ENCODE data around the gene NRIP1.

NRIP1 gene

GRCh38 chr21:15042531-15042930 is 22.3 kb downstream of the NRIP1 start:
- Histone ChIP-seq H4K20me1 (ENCODE audit: control insufficient read depth, insufficient read depth, low read depth, low read length) (no peaks in the 10 kb centered on the region), H3K27me3 (ENCODE audit: control insufficient read depth, low read length) (no peaks in the 10 kb centered on the region), H3K79me2 (ENCODE audit: control insufficient read depth, low read length) (no peaks in the 10 kb centered on the region), H3K4me1 (ENCODE audit: control insufficient read depth, low read length) (no peaks in the 10 kb centered on the region), H3K36me3 (ENCODE audit: control insufficient read depth, low read length) (no peaks in the 10 kb centered on the region), H3K4me3 (ENCODE audit: low read length) (no peak overlapping the region), H3K9me3 (ENCODE audit: control insufficient read depth, insufficient read depth, low read length) (no peaks in the 10 kb centered on the region), H3K4me2 (ENCODE audit: low read length) (no peak overlapping the region), H3F3A (ENCODE audit: control insufficient read depth, insufficient read depth) (no peaks in the 10 kb centered on the region), H3K9me2 (replicated peaks; ENCODE audit: control insufficient read depth, low read length) (0 out of 2 replicates have a peak, but pooled peaks cover 2% of the 10 kb centered on the region), H3K27ac (ENCODE audit: low read depth, low read length) (no peak overlapping the region)
- TF ChIP-seq CTCF (IDR thresholded peaks at IDR 0.05; ENCODE audit: low read depth, low read length, poor library complexity, severe bottlenecking) (no peak), EZH2phosphoT487 (IDR thresholded peaks at IDR 0.05; ENCODE audit: borderline replicate concordance, low read length) (no peak)

- Histone ChIP-seq H3K4me3 (ENCODE audit: low read length) (no peak overlapping the region), H3K9me3 (ENCODE audit: control insufficient read depth, insufficient read depth, low read length) (no peaks in the 10 kb centered on the region), H3K4me1 (ENCODE audit: control insufficient read depth, low read length) (no peaks in the 10 kb centered on the region), H4K20me1 (ENCODE audit: control insufficient read depth, insufficient read depth, low read depth, low read length) (no peaks in the 10 kb centered on the region), H3K79me2 (ENCODE audit: control insufficient read depth, low read length) (no peaks in the 10 kb centered on the region), H3K36me3 (ENCODE audit: control insufficient read depth, low read length) (no peaks in the 10 kb centered on the region), H3K4me2 (ENCODE audit: low read length) (no peak overlapping the region), H3F3A (ENCODE audit: control insufficient read depth, insufficient read depth) (no peaks in the 10 kb centered on the region), H3K9me2 (replicated peaks; ENCODE audit: control insufficient read depth, low read length) (0 out of 2 replicates have a peak, but pooled peaks cover 2% of the 10 kb centered on the region), H3K27ac (ENCODE audit: low read depth, low read length) (no peak overlapping the region), H3K27me3 (ENCODE audit: control insufficient read depth, low read length) (no peaks in the 10 kb centered on the region)
- TF ChIP-seq CTCF (IDR thresholded peaks at IDR 0.05; ENCODE audit: low read depth, low read length, poor library complexity, severe bottlenecking), result no peak
Measured at GRCh38 chr21:15039607-15040299, 25.0 kb downstream of the NRIP1 start.

- H3K27me3 ChIP-seq (ENCODE audit: control insufficient read depth, low read length), result no peaks in the 10 kb centered on the region
- TF ChIP-seq CTCF (IDR thresholded peaks at IDR 0.05; ENCODE audit: low read depth, low read length, poor library complexity, severe bottlenecking) (no peak), EZH2phosphoT487 (IDR thresholded peaks at IDR 0.05; ENCODE audit: borderline replicate concordance, low read length) (no peak)
- H3K9me3 ChIP-seq (ENCODE audit: control insufficient read depth, insufficient read depth, low read length), result no peaks in the 10 kb centered on the region
- no peak overlapping the region for H3K4me2 ChIP-seq (ENCODE audit: low read length)
- H3K27ac ChIP-seq (ENCODE audit: low read depth, low read length), result no peak overlapping the region
- H3F3A ChIP-seq (ENCODE audit: control insufficient read depth, insufficient read depth), result no peaks in the 10 kb centered on the region
- no peaks in the 10 kb centered on the region for H3K36me3 ChIP-seq (ENCODE audit: control insufficient read depth, low read length)
- H3K79me2 ChIP-seq (ENCODE audit: control insufficient read depth, low read length), result no peaks in the 10 kb centered on the region
- H3K9me2 ChIP-seq (replicated peaks; ENCODE audit: control insufficient read depth, low read length), result 0 out of 2 replicates have a peak, but pooled peaks cover 2% of the 10 kb centered on the region
- no peaks in the 10 kb centered on the region for H4K20me1 ChIP-seq (ENCODE audit: control insufficient read depth, insufficient read depth, low read depth, low read length)
- H3K4me3 ChIP-seq (ENCODE audit: low read length), result no peak overlapping the region
- H3K4me1 ChIP-seq (ENCODE audit: control insufficient read depth, low read length), result no peaks in the 10 kb centered on the region
Measured at GRCh38 chr21:15037900-15038293, 26.9 kb downstream of the NRIP1 start.

Measured in DOHH2 (cell line).